ENCODE measurements around the gene MAGEF1. TPM values are rescaled to one million over a fixed set of nuclear protein-coding genes. Genes with fewer than 3 reads are reported as not detected.
A peak's percentile ranks its signal among the peaks of the same experiment; 100 is the strongest.

Gene MAGEF1, protein sequence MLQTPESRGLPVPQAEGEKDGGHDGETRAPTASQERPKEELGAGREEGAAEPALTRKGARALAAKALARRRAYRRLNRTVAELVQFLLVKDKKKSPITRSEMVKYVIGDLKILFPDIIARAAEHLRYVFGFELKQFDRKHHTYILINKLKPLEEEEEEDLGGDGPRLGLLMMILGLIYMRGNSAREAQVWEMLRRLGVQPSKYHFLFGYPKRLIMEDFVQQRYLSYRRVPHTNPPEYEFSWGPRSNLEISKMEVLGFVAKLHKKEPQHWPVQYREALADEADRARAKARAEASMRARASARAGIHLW
- total RNA-seq (2014; rRNA removed; shearing (Covaris generic)), result 31.8 and 64.0 TPM in 2 replicates

DNA sequence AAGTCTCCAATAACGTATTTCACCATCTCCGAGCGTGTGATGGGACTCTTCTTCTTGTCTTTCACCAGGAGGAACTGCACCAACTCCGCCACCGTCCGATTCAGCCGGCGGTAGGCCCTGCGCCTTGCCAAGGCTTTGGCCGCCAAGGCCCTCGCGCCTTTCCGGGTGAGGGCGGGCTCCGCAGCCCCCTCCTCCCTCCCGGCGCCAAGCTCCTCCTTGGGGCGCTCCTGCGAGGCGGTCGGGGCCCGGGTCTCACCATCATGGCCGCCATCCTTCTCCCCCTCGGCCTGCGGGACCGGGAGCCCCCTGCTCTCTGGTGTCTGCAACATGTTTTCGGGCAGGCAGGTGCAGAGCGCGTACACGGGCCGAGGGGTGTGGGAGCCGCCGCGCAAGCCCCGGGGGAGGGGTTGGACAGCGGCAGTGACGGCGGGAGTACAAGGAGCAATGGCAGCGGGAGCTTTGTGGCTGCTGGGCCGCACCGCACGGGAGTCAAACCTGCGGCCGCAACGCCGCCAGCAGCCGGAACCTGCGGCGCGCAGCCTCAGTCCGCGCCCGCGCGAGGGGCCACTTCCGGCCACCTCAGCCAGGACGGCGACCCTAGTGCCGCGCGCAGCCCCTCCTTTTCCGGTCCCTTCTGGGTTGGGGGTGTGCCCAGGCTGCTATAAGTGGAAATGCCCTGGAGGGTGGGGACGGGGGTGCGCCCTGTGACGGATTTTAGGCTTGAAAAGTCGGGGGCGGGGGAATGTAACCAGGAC lies at the start of gene MAGEF1:
Gene MAGEF1, minus strand, starts transcription at position 572 of the 755 bp plus-strand sequence. Its CDS starts 243 bp downstream, at position 329.
- peak; percentile 88 for DNase-seq (ENCODE audit: low spot score)
- in situ Hi-C loops (cut with HindIII; ENCODE audit: low sequenced_read_pairs), result no loop called here

DNA sequence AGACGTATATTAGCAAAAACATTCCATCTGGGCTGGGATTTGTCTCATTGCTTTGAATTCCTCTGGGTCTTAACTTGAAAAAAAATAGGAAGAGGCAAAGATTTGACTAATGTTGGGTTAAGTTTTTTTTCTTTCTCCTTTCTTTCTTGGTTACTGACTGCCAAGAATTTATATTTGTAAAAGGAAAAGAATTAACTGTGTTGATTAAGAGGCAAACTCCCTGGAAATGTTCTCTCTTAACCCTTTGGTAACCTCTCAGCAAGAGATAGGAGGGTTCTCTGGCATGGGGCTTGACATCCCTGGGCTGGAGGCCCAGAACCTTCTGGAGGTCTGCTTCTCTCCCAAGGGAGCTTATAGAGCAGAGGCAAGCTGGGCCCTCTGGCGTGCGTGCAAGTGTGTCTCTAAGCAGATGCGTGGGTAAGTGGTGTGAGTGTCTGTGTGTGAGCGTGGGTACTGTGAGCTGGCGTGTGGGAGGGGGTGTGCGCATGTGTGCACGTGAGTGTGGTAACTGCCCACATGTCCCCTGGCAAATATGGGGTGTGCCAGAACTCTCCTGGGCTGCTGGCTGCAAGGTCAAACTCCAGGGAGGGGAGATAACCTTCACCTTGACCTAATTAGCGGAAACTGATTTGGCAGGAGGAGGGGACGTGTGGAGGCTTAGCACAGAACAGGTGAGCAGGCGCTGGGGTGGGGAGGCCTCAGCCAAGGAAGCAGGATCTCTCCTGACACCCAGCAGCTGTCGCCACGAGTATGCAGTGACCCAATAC lies 49.4 kb upstream of the MAGEF1 start:
- DNase-seq (ENCODE audit: low spot score), result no peak
- in situ Hi-C loops (cut with HindIII; ENCODE audit: low sequenced_read_pairs), result no loop called here

DNA sequence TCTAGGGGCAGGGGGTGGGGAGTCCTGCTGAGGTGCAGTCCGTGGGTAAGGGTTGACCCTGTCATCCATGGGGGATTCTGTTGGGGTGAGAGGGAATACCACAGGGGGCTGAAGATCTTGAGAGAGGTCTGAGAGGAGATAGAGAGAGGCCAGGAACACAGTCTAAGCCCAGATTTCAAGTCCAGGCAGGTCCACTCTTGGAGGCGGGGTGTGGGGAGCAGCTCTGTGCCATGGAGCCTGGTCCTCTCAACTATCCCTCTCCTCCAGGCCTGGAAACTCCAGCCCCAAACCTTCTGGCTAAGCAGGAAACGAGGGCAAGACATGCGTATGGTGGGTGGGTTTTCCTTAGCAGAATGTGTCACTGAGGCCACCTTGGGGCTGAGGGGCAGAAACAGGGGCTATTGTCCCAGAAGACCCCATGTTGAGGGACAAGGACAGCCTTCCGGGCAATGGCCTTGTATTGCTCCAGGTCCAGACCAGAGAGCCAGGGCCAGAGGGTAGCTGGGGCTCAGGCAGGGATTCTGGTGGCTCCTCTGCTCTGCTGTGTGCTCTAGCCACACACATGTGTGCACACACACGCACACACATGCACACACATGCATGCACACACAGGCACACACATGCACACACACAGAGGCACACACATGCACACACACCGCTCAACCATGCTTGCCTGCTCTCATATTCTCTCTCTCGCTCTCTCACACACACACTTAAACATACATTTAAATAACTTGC lies 48.6 kb upstream of the MAGEF1 start:
- no peak for DNase-seq (ENCODE audit: low spot score)
- in situ Hi-C loops (cut with HindIII; ENCODE audit: low sequenced_read_pairs), result no loop called here

DNA sequence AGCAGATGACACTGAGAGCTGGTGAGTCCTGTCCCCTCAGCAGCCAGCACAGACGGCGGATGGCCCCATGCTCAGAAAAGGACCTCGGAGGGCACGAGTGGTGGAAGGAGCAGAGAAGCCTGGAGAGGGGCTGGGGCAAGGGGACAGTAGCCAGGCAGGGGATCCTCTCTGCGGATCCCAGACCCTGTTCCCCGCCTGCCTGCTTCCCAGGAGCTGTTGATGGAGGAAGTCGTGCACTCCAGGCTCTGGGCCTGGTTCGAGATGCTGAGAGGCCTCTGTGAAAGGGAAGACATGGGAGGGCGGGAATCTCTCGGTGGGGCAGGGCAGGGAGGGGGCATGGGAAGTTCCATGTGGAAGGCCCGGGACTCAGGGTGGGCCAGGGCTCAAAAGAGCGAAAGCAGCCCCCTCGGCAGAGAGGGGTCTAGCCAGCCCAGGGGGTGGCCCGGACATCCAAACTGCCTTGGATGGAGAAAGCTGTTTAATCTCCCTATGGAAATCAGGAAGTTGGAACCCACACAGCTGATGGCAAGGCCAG lies 47.9 kb upstream of the MAGEF1 start:
- in situ Hi-C loops (cut with HindIII; ENCODE audit: low sequenced_read_pairs), result no loop called here
- no peak for DNase-seq (ENCODE audit: low spot score)

DNA sequence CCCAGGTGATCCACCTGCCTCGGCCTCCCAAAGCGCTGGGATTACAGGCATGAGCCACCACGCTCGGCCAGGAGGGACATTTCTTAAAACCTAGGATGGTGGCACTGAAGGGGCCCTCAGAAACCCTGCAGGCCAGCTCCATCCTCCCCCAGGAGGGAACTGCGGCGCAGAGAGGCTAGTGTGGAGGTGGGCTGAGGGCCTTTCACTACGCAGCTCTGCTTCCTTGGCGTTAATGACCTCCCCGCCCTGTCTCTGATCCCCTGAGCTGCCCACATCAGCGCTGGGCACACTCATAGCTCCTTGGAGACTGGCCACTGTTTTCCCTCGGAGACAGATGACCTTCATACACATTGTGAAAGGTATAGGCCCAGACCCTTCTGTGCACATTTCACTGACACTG lies 46.2 kb upstream of the MAGEF1 start:
- in situ Hi-C loops (cut with HindIII; ENCODE audit: low sequenced_read_pairs), result no loop called here
- no peak for DNase-seq (ENCODE audit: low spot score)

DNA sequence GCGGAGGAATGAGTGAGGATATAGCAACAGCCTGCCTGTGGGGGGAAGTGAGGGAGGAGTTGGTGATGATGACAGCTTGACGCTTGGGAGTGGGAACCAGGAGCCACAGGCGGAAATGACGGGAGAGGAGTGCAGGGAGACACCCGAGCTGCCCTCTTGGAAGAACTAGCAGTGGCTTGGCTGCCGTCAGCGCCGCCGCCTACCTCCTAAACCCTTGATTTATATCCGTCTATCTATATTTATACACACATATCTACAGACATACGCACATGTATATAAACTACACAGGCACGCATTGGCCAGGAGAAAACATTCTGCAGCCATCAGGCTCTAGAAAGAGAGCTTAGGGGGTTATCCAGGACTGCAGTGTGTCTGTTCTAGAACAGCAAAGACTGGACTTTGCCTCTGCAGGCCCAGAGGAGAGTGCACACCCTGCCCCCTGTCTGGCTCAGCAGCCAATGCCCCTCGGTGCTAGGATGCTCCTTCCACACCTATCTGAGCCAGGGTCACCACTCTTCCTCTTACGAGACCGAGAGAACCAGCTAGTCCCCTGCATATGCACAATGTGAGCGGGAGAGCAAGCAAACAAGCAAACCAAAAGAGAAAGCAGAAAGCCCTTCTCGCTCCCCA lies 45.3 kb upstream of the MAGEF1 start:
- DNase-seq (ENCODE audit: low spot score), result no peak
- in situ Hi-C loops (cut with HindIII; ENCODE audit: low sequenced_read_pairs), result no loop called here

DNA sequence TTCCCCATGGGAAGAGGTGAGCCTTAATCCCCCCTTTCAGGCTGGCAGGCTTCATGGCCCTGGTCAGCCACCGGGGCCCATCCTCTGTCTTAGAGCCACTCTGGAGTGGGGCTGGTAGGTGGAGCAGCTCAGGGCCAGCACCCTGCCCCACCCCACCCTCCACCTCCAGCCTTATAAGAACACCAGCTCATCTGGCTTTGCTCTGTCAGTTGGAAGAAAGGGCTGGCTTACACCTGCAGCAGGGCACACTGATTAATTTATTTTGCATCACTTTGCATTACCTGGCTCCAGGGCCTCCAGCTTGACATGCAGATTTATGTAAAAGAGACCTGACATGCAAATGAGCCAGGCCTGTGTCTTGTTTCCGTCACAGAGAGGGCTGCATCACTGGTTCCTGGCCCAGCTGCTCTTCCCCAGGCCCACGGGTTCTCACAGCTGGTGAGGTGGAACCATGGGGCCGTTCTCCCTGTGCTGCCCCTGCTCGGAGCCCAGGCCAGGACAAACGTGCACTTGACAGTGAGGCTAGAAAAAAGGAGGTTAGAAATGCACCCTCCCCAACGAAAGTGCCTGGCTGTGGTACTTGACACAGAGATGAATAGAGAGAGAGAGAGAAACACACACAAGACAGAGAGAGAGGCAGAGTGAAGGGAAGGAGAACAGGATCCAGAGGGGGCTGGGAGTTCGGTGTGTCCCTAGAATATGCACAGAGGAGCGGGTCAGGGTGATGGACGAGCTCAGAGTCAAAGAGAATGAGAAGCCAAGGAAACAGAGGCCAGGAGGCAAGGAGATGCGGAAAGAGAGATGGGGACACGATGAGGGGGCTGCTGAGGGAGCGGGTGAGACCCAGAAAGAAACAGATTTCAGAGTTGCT lies 44.5 kb upstream of the MAGEF1 start:
- in situ Hi-C loops (cut with HindIII; ENCODE audit: low sequenced_read_pairs), result no loop called here
- no peak for DNase-seq (ENCODE audit: low spot score)

DNA sequence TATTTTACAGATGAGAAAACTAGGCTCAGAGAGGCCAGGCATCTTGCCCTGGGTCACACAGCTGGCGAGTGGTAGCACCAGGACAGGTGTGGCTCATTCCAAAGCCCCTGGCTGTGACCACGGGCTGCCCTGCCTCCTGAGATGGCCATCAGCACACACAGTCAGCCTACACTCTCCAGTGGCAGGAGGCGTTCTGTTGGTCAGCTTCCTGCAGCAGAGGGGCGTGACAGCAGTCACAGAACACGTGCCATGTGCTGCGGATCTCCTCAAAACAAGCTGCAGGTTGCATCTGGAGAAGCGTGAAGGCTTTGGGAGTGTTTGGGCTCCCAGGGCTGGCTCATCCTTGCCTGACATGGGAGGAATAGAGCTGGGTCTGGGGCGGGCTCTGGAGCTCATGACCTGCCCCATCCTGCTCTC lies 43.5 kb upstream of the MAGEF1 start:
- no peak for DNase-seq (ENCODE audit: low spot score)
- in situ Hi-C loops (cut with HindIII; ENCODE audit: low sequenced_read_pairs), result no loop called here

DNA sequence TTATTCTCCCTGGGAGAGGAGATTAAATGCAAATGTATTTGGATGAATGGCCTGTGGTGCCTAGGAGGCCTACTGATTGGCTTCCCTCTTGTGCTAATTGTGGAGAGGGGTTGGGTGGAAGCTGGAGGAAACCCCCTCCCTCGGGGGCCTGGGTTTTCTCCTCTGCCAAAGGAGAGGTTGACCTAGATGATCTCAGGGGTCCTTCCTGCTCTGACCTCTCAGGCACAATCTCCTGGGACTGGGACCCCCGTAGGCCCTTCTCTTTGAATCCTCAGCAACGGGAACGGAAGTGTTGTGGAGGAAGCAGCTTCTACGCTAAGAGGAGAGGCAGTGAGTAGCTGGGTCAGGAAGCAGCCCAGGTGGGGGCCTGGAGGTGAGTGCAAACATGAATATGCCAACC lies 40.5 kb upstream of the MAGEF1 start:
- DNase-seq (ENCODE audit: low spot score), result no peak
- in situ Hi-C loops (cut with HindIII; ENCODE audit: low sequenced_read_pairs), result no loop called here

DNA sequence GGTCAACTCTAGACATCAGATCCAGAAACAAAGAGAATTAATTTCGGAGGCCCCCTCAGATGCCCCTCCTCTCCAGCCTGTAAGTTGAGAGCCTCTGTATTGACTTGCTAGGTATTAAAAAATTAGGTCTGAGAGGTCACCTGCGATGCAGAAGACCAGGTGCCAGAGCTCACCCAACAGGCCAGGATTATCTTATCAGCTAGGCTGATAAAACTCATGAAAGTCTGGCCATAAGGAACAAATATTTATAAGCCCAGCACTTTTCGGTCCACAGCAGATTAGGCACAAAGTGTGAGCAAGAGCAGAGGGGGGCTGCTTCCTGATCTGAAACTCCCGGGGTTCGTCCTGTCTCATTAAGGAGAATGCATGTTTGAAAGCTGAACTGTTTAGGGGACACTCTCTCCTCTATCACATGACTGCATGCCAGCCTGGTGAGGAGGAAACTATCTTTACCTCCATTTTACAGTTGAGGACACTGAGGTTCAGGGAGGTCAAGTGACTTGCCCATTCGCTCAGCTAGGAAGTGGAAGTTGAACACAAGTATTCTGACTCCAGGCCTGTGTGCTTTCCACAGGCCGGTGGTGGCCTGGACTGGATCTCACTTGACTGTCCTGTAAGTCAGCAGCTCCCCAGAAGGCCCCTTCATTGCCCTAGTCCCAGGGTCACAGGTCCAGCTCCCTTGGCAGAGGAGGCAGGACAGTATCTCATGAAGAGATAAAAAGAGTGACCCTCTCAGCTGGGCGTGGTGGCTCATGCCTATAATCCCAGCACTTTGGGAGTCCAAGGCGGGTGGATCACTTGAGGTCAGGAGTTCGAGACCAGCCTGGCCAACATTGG lies 39.6 kb upstream of the MAGEF1 start:
- in situ Hi-C loops (cut with HindIII; ENCODE audit: low sequenced_read_pairs), result no loop called here
- DNase-seq (ENCODE audit: low spot score), result no peak

DNA sequence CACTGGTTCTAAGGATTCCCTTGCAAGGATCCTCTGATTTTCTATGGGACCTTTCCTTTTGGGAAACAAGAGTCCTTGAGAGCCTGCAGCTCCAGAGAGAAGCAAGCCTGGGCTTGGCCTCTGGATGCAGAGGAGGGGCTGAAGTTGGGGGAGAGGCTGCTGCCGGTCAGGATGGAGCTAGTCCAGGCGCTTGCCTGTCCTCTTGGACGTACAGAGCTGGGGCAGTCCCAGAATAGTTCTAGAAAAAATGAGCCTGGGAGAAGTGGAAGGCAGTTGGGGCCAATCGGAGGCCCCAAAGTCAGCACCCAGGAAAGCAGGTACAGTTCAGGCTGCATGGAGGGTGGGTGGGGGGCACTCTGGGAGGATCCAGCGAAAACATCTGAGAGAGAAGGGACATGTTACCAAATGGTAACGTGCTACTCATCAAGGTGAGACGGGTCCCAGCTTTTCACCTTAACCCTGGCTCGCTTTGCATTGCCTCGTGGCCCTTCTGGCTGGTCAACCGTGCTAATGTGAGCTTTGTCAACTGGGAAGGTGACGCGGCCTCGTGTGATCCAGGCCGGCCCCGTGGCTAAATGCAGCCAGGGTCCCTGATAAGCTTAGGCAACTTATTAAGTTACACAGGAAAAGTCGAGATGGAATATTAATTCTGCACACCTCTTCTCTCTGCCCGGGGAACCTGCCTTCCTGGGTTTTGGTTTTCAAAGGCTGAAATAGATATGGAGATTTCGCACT lies 38.7 kb upstream of the MAGEF1 start:
- in situ Hi-C loops (cut with HindIII; ENCODE audit: low sequenced_read_pairs), result no loop called here

DNA sequence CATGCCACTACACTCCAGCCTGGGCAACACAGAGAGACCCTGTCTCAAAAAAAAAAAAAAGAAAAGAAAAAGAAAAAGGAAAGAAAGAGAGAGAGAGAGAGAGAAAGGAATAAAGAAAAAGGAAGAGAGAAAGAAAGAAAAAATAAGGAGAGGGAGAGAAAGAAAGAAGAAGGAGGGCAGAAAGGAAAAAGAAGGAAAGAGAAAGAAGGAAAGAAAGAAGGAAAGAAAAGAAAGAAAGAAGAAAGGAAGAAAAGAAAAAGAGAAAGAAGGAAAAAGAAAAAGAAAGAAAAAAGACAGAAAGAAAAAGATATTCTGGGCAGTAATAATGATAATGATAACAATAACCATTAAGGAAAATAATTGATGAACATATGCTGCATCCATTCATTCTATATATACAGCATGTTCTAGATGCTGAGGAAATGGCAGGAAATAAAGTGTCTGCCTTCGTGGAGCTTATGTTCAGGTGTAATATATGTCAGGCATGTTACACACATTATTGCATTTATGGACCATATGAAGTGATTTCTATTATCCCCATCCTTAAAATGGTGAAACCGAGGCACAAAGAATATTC lies 37.4 kb upstream of the MAGEF1 start:
- DNase-seq (ENCODE audit: low spot score), result no peak
- in situ Hi-C loops (cut with HindIII; ENCODE audit: low sequenced_read_pairs), result no loop called here

More for the DNA sequence above, 38.7 kb upstream of the MAGEF1 start:
- DNase-seq (ENCODE audit: low spot score), result no peak

DNA sequence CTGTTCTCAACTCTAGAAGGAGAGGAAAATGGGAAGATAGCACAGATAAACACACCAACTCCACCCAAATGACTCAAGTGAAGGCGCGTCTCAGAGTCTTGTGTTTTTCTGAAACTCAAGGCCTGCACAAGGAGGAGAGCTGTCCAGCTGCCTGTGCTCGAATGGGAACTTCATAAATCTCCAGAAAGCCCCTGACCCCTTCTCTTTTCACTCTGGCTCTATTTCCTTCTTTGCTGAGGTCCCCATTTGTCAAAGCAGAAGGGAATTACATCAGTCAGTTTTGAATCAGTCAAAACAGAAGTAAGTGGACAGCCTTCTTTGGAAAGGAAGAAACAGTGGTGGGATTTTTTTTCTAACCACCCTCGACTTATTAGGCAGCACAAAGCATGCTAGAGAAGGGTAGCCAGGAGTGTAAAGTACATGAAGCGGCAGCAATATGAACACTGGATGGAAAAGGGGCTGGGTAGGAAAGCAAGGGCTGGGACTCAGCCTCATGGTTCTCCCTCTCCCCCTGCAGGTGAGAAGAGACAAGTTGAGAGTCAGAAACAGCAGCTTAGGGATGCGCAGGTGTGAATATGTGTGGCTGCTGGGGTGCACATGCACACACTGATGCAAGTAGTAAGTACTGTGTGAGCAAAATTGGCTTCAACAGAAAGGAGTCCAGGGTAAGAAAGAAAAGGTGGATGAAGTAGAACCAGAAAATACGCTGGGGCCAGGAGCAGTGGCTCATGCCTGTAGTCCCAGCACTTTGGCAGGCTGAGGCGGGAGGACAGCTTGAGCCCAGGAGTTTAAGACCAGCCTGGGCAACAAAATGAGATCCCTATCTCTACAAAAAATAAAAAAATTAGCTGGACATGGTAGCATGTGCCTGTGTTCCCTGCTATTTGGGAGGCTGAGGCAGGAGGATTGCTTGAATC lies 36.6 kb upstream of the MAGEF1 start:
- DNase-seq (ENCODE audit: low spot score), result peak; percentile 6
- in situ Hi-C loops (cut with HindIII; ENCODE audit: low sequenced_read_pairs), result no loop called here

DNA sequence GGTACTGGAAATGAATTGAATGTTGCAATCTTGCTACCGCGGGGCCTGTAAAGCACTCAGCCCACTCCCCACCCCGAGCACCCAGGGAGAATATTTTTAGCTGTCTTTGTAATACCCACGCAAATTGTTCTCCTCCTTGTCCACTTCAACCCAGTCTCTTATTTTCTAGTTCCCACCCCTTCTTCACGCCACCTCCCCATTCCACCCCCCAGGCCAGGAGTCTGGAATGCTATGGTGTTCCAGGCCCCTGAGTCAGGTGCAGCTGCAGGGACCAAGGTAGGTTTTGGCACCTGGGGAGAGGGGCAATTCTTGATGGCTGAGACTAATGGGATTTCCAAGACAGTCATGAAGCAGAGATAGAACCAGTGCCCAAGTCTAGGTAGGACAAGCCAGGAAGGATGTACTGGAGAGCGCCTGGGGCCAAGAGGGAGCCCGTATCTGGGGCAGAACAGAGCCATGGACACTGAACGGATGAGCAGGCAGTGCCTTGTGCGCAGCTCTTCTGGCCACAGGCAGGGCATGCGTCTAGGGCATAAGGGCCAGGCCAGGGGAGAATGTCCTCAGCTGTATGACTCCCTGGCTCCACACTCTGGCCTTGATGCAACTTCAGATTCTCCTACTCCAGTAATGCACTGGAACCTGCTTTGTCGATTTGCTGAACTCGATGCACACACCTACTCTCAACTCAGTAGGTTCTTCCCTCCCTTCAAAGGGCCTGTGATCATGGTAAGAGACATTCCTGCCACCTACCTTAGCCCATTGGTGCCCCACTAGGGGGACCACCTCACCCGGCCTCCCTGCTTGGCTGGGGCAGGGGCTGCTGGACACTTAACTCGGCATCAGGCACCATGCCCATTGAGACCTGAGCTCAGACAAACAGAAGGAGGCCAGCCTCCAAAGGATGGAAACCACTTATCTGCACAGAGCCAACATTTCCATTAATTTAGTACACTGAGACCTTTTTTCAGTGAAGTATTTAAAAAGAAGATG lies 34.6 kb upstream of the MAGEF1 start:
- DNase-seq (ENCODE audit: low spot score), result no peak
- in situ Hi-C loops (cut with HindIII; ENCODE audit: low sequenced_read_pairs), result no loop called here

Measured in G401 (cell line).